K562 (cell line): ENCODE data around the gene MLN. TPM values are rescaled to one million over a fixed set of nuclear protein-coding genes. Genes with fewer than 3 reads are reported as not detected.

Source experiments
- ATAC-seq: fragments of 200-7000 bp; cut with Tn5 transposase; 3 replicates; pipeline ENCODE4 v1.9.1; 2020; ENCODE audit warnings: moderate library complexity
- BruUV-seq: library from RNA; stranded (reverse); fragments of 400-500 nt; replicated peaks from 2 replicates; lab custom pipeline; 2021; lab: Mats Ljungman, UMichigan
- CTCF ChIA-PET: fragments of 300-600 bp; formaldehyde crosslinking; extraction: SDS; loops from one replicate; lab custom pipeline; 2021; ENCODE audit warnings: low intra/inter-chr PET ratio; lab: Yijun Ruan, JAX
- POLR2A ChIA-PET: fragments of 300-600, 350-650 bp; sonication (Branson Sonifier 250); formaldehyde crosslinking; extraction: SDS; loops from one replicate; lab custom pipeline; 2021; ENCODE audit warnings: antibody characterized with exemption, inconsistent platforms; lab: Yijun Ruan, JAX
- DNase-seq, 4 experiments: peaks; one replicate each; pipeline versions ENCODE4 v3.0.0 to v3.0.0-alpha.2; 2011 to 2018; ENCODE audit warnings: low spot score in 3 of 4, mixed read lengths in 3 of 4; ENCODE audit errors: extremely low read depth in 1 of 4
- FAIRE-seq: peaks from 2 replicates; lab custom pipeline; 2011; peaks lifted over from hg19 to GRCh38; lab: Jason Lieb, UNC
- H2AFZ ChIP-seq: 2 replicates; pipeline ENCODE4 v1.6.0; 2011; ENCODE audit warnings: low read depth, low read length, control low read depth, inconsistent platforms
- H3K27ac ChIP-seq: fragments of 200-600 bp; 3 replicates; pipeline ENCODE4 v1.8.0; 2011; ENCODE audit warnings: low read depth, mild to moderate bottlenecking, control low read depth, inconsistent platforms, low read length, moderate library complexity, mixed read lengths; ENCODE audit errors: extremely low read depth
- H3K27me3 ChIP-seq, 2 experiments: fragments of 300-600 bp in 1 of 2; 2 replicates in 1 of 2; 3 replicates in 1 of 2; pipeline versions ENCODE4 v1.6.0 to v1.8.0; 2011; ENCODE audit warnings: inconsistent platforms in 2 of 2, low read length in 2 of 2, mild to moderate bottlenecking in 1 of 2, mixed read lengths in 1 of 2, moderate library complexity in 1 of 2; ENCODE audit not compliant: control insufficient read depth in 2 of 2, insufficient read depth in 2 of 2
- H3K36me3 ChIP-seq: fragments of 300-600 bp; 3 replicates; pipeline ENCODE4 v1.8.0; 2011; ENCODE audit warnings: mild to moderate bottlenecking, low read length, inconsistent platforms; ENCODE audit not compliant: control insufficient read depth, insufficient read depth
- H3K4me1 ChIP-seq, 2 experiments: fragments of 200-600 bp in 1 of 2; replicated peaks in 1 of 2; 2 replicates in 1 of 2; 3 replicates in 1 of 2; pipeline versions ENCODE4 v1.5.1 to v1.8.0; 2011; ENCODE audit warnings: inconsistent platforms in 2 of 2, low read length in 2 of 2, mild to moderate bottlenecking in 1 of 2, mixed read lengths in 1 of 2, moderate library complexity in 1 of 2; ENCODE audit not compliant: control insufficient read depth in 2 of 2, insufficient read depth in 2 of 2
- H3K4me2 ChIP-seq: 2 replicates; pipeline ENCODE4 v1.6.1; 2011; ENCODE audit warnings: low read length, control low read depth, inconsistent platforms, mixed read lengths; ENCODE audit not compliant: insufficient read depth
- H3K4me3 ChIP-seq: fragments of 200-600 bp; sonication (generic), shearing (Covaris generic); 2 replicates; pipeline ENCODE4 v1.5.1; 2016; ENCODE audit warnings: control low read depth, inconsistent platforms
- H3K79me2 ChIP-seq: fragments of 200-600 bp; 3 replicates; pipeline ENCODE4 v1.8.0; 2011; ENCODE audit warnings: low read length, inconsistent platforms; ENCODE audit not compliant: control insufficient read depth, insufficient read depth
- H3K9ac ChIP-seq, 2 experiments: 2 replicates each; pipeline versions ENCODE4 v1.6.0 to v1.6.1; 2011; ENCODE audit warnings: low read depth in 2 of 2, low read length in 2 of 2, control low read depth in 1 of 2, inconsistent platforms in 1 of 2, mild to moderate bottlenecking in 1 of 2, mixed read lengths in 1 of 2; ENCODE audit not compliant: insufficient read depth in 1 of 2
- H3K9me1 ChIP-seq: one replicate; pipeline ENCODE4 v1.6.0; 2011; ENCODE audit warnings: inconsistent platforms, mild to moderate bottlenecking, low read length, moderate library complexity; ENCODE audit not compliant: control insufficient read depth, insufficient read depth
- H3K9me3 ChIP-seq: replicated peaks from 2 replicates; pipeline ENCODE4 v1.5.1; 2011; ENCODE audit warnings: low read depth, low read length, inconsistent platforms; ENCODE audit not compliant: control insufficient read depth, insufficient read depth
- H4K20me1 ChIP-seq: replicated peaks from 2 replicates; pipeline ENCODE4 v1.6.1; 2011; ENCODE audit warnings: low read length, inconsistent platforms, mixed read lengths; ENCODE audit not compliant: control insufficient read depth, insufficient read depth
- CBX2 ChIP-seq: fragments of 200-600 bp; sonication (generic); IDR thresholded peaks from one replicate; pipeline ENCODE4 v1.6.1; 2012; ENCODE audit warnings: mild to moderate bottlenecking, low read length, inconsistent platforms; ENCODE audit not compliant: insufficient read depth, poor library complexity, severe bottlenecking
- CBX5 ChIP-seq: IDR thresholded peaks from 2 replicates; pipeline ENCODE4 v1.6.1; 2014; ENCODE audit warnings: low read depth, borderline replicate concordance
- CEBPB ChIP-seq: fragments of 450-650 bp; IDR thresholded peaks from 2 replicates; pipeline ENCODE4 v1.6.1; 2016; ENCODE audit warnings: missing genetic modification characterization, missing compliant biosample characterization
- CHD1 ChIP-seq: fragments of 200-600 bp; sonication (generic); IDR thresholded peaks from one replicate; pipeline ENCODE4 v1.6.1; 2012; ENCODE audit warnings: mild to moderate bottlenecking, moderate library complexity, low read length, inconsistent platforms
- E2F8 ChIP-seq: fragments of 450-650 bp; IDR thresholded peaks from 2 replicates; pipeline ENCODE4 v1.7.1; 2018; ENCODE audit warnings: mild to moderate bottlenecking, low read depth; ENCODE audit not compliant: partially characterized antibody
- JUND ChIP-seq, 2 experiments: IDR thresholded peaks; 2 replicates in 1 of 2; 3 replicates in 1 of 2; pipeline ENCODE4 v1.6.1; 2011; ENCODE audit warnings: borderline replicate concordance in 2 of 2, low read depth in 2 of 2, low read length in 2 of 2, improper control_type of control experiment in 1 of 2, missing biosample characterization in 1 of 2, missing genetic modification characterization in 1 of 2, missing genetic modification reagents in 1 of 2
- LEF1 ChIP-seq: fragments of 450-650 bp; IDR thresholded peaks from 2 replicates; pipeline ENCODE4 v1.6.1; 2016; ENCODE audit warnings: mild to moderate bottlenecking
- SMARCC2 ChIP-seq: fragments of 450-650 bp; IDR thresholded peaks from 2 replicates; pipeline ENCODE4 v1.6.1; 2017; ENCODE audit warnings: antibody characterized with exemption, moderate library complexity, mild to moderate bottlenecking, low read depth
- TARDBP ChIP-seq: fragments of 450-650 bp; IDR thresholded peaks from 2 replicates; pipeline ENCODE4 v1.6.1; 2016
- ZBTB1 ChIP-seq: sonication (generic); formaldehyde crosslinking; IDR thresholded peaks from 2 replicates; pipeline ENCODE4 v1.8.1; 2023; ENCODE audit warnings: missing genetic modification reagents, low read depth, mild to moderate bottlenecking, borderline replicate concordance
- ZFP30 ChIP-seq: fragments of 250-450 bp; sonication (Bioruptor Pico); IDR thresholded peaks from 2 replicates; pipeline ENCODE4 v1.8.0; 2022; ENCODE audit warnings: moderate library complexity, mild to moderate bottlenecking, inconsistent platforms, borderline replicate concordance
- ZNF436 ChIP-seq: fragments of 250-450, 450-650 bp; sonication (Bioruptor Pico); formaldehyde crosslinking; IDR thresholded peaks from 2 replicates; pipeline ENCODE4 v1.7.0; 2020; ENCODE audit warnings: mild to moderate bottlenecking
- ZNF512 ChIP-seq: IDR thresholded peaks from 2 replicates; pipeline ENCODE4 v1.6.1; 2016; ENCODE audit warnings: missing genetic modification characterization, missing compliant biosample characterization
- WGBS: fragments of 100-300 bp; shearing (Covaris generic); methylation state at CpG from one replicate; pipeline ENCODE4 v1.1.6; 2016; ENCODE audit warnings: low coverage, mixed read lengths; ENCODE audit not compliant: insufficient coverage; ENCODE audit errors: missing lambda C conversion rate; 5-methylcytosine and 5-hydroxymethylcytosine counted together
- in situ Hi-C: fragments of 300-500 bp; cut with MboI; formaldehyde crosslinking; loops from 4 replicates; pipeline ENCODE4 v1.15.0; 2018; ENCODE audit warnings: inconsistent platforms, mixed read lengths
- intact Hi-C: fragments of 100-400 bp; cut with micrococcal nuclease; formaldehyde crosslinking; loops from 2 replicates; pipeline ENCODE4 v1.14.2; 2022
- polyA plus RNA-seq, 8 experiments: library from polyadenylated mRNA; depleted of rRNA in 4 of 8; stranded (reverse) in 5 of 8; unstranded in 3 of 8; fragments of >200 nt; fragmentation: Nextera tagmentation in 2 of 8; fragmentation: Illumina TruSeq in 1 of 8; extraction: Ambion mirVana in 2 of 8; extraction: Trizol in 1 of 8; gene quantifications; 2 replicates each; pipeline versions ENCODE4 v1.2.1 to v1.2.3, GENCODE V29; 2011 to 2014; ENCODE audit warnings: inconsistent platforms in 1 of 8, missing spikeins in 1 of 8
- total RNA-seq, 7 experiments: library from RNA; depleted of rRNA in 6 of 7; stranded (reverse); fragments of >200 nt in 6 of 7; fragmentation: Illumina TruSeq in 2 of 7; extraction: Trizol in 2 of 7; gene quantifications; 2 replicates each; pipeline versions ENCODE4 v1.2.1 to v1.2.3, GENCODE V29; 2011 to 2021; ENCODE audit warnings: low replicate concordance in 1 of 7

The MLN gene
- total and polyA plus RNA-seq, 9 of the 15 experiments (the other 6 are each of a cell fraction or from before 2014, with no cell fraction given): not detected

GRCh38 chr6:33786736-33787135 is 17.1 kb downstream of the MLN start:
- FAIRE-seq (no peak), ATAC-seq (no peak), DNase-seq (no peak)
- H3K27ac ChIP-seq: no peak overlapping the region
- peaks cover 2 to 10% of the 10 kb centered on the region in 2 experiments; a peak in 3 of 5 replicates for H3K27me3 ChIP-seq
- TF ChIP-seq ZNF512 (tag): no peak
- no peak for TF ChIP-seq SMARCC2
- TF ChIP-seq CHD1: no peak
- TF ChIP-seq ZFP30 (CRISPR knock-in tag): no peak
- TF ChIP-seq CBX5: no peak
- TF ChIP-seq CBX2: no peak
- no peak for TF ChIP-seq TARDBP
- TF ChIP-seq LEF1: no peak
- no peak for TF ChIP-seq ZNF436 (CRISPR knock-in tag)
- no peak for TF ChIP-seq E2F8
- TF ChIP-seq JUND (IDR thresholded peaks at IDR 0.05; ENCODE audit: borderline replicate concordance, low read depth, low read length): no peak
- no peak for TF ChIP-seq JUND (tag; IDR thresholded peaks at IDR 0.05; ENCODE audit: borderline replicate concordance, low read depth, low read length)
- TF ChIP-seq CEBPB (tag): no peak
- no peak for TF ChIP-seq ZBTB1
- peaks cover 46% of the 10 kb centered on the region; the same call in 2 of the 3 replicates for H3K36me3 ChIP-seq
- POLR2A ChIA-PET: interaction anchor here (1.4 kb wide), 2 partner anchors 14 to 15 kb away, joined by 5 to 6 read pairs; no protein-coding TSS in a partner anchor
- no peaks in the 10 kb centered on the region for H4K20me1 ChIP-seq
- CTCF ChIA-PET: no interaction called here
- BruUV-seq: no TSS peak
- peaks cover 10 to 17% of the 10 kb centered on the region in 2 experiments; a peak in 4 of 5 replicates for H3K4me1 ChIP-seq
- H3K4me3 ChIP-seq: no peak overlapping the region
- intact Hi-C loops: no loop called here
- H3K9me3 ChIP-seq: no peaks in the 10 kb centered on the region
- H3K9ac ChIP-seq: no peak overlapping the region
- H3K4me2 ChIP-seq: no peak overlapping the region
- in situ Hi-C loops: no loop called here
- H2AFZ ChIP-seq: no peak overlapping the region
- 77% methylated on average over 3 of the region's 3 CpGs for WGBS
- H3K79me2 ChIP-seq: peaks cover 25% of the 10 kb centered on the region
- peaks cover 4% of the 10 kb centered on the region for H3K9me1 ChIP-seq
